Measurements from ENCODE around the gene CD300LD.
"Not testable (repeated sequence)": the region's sequence is repeated elsewhere in the genome, so short reads cannot be mapped to it uniquely, and the experiment has no call there.

Gene CD300LD

GRCh38 chr17:74569020-74570003, 22.8 kb downstream of the CD300LD start:
- DNase-seq, result peak; percentile 42

DNA sequence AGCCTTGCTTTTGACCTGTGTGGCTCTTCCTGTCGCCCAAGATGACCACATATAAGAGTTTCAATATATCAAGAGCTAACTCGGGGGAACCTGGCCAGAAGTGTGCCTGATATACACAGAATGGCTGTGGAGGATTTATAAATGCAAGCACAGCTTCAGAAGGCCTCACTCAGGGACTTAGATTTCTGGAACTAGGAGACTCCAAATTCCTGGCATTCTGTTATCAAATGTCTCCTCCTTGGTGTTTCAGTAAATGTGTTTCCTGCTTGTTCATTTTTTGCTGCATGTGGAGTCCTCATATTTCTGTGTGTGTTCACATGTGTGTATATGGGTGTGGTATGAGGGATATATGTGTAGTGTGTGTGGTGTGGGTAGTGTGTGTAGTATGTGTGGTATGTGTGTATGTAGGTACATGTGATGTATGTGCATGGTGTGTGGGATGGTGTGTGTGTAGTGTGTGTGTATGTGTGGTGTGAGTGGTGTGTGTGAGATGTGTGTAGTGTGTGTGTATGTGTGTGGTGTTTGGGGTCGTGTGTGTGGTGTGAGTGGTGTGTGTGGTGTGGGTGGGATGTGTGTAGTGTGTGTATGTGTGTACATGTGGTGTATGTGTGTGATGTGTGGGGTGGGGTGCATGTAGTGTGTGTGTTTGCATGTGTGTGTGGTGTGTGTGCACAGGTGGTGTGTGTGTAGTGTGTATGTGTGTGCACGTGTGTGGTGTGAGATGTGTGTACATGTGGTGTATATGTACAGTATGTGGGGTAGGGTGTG, 23.8 kb downstream of the CD300LD start:
- no peak for DNase-seq

GRCh38 chr17:74567397-74567796, 24.7 kb downstream of the CD300LD start, which contains the start of gene CD300H:
TSS of gene CD300H (minus strand) at chr17:74567509.
- DNase-seq, result no peak

GRCh38 chr17:74566132-74566753, 25.8 kb downstream of the CD300LD start:
- DNase-seq, result peak; percentile 42

DNA sequence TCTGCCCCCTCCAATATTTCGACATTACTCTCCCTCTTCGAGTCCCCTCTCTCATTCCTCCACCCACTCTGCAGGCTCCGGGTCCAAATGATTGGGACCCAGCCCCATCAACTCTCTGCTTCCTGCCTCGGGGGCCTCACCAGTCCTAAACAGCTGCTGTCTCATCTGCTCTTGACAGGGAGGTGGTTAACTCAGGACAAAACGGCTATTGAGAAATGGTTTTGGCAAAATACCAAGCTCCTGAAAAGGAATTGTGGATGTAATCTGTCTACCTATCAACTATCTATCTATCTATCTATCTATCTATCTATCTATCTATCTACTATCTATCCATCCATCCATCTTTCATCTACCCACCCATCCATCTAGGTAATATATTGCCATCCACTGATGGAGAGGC, 27.0 kb downstream of the CD300LD start:
- no peak for DNase-seq

DNA sequence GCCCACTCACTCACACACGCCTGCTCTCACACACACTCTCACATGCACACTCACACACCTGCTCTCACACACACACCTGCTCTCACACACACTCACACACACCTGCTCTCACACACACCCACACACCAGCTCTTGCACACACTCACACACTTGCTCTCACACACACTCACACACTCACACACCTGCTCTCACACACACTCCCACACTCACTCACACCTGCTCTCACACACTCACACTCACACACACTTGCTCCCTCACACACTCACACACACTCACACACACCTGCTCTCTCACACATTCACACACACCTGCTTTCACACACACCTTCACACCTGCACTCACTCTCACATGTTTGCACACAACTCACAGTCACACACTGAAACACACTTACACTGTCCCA, 28.7 kb downstream of the CD300LD start:
- DNase-seq, result no peak

DNA sequence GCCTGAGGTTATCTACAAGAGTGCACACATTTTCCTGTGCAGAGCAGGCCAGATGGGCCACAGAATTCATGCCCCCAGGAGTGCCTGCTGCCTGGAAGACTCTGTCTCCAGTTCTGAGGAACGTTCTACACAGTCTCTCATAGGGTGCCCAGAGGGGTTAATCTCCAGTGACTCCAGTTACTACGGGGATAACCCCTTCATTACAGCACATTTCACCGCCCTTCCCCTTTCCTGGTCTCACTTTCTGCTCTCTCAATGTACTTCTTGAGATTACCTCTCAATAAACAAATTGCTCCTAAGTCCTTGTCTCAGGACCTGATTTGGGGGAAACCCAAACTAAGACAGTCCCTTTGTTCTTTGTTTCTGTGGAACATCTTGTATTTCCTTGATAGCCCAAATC, 30.5 kb downstream of the CD300LD start:
- no peak for DNase-seq

- no peak for DNase-seq
These were observed 33.1 kb downstream of the CD300LD start for GRCh38 chr17:74558882-74559519.

GRCh38 chr17:74558402-74558801, 33.7 kb downstream of the CD300LD start:
- not testable (repeated sequence) for DNase-seq

DNA sequence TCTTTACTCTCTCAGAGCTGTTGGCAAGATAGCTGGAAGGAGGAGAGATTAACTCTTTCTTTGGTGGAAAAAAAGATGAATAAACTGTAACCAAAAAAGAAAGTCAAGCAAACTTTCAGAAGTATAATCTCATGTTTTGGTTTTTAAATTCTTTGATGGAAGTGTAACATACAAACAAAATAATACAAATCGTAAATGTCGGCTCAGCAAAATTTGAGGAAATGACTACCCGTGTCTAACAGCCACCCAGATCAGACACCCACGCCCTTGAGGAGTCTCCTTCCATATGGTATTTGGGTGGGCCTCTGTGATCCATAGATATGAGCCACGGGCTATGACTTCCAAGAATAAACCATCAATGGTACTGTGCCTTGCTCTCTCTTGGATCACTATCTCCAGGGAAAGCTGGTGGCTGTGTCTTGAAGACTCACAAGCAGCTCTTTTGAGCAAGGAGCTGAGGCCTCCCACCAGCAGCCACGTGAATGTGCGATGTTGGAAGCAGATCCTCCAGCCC, 36.6 kb downstream of the CD300LD start:
- no peak for DNase-seq

DNA sequence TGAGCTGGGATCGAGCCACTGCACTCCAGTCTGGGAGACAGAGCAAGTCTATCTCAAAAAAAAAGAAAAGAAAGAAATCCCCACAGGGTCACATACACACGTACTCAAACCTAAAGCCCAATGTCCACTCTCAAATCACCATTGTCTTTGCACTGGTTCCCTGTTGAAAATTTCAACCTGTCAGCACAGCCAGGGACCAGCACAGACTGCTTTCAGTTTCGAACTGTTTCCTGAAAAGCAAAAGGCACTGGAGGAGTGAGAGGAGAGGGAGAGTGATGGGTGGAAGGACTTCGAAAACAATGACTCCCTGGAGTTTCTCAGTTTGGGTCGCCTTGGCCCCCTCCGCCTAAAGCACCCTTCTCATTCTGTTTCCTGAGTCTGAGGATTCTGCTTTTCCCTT, 37.2 kb downstream of the CD300LD start:
- no peak for DNase-seq

DNA sequence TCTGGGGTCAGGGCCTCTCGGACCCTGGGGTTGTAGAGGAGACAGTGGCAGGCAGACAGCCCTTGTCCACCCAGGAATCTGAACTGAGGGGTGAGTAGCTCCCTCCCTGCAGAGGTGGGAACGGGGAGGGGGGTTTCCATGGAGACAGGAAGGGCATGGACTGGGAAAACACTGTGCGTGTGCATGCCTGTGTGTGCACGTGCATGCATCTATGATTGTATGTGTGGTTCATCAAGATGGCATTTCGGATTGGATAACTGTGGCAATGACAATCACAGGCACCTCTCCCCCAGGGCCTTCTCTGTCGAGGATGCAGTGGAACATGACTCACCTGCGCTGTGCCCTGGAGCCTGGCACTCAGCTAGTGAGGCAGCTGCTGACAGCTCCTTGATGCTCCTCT, 40.0 kb downstream of the CD300LD start:
- DNase-seq, result no peak

DNA sequence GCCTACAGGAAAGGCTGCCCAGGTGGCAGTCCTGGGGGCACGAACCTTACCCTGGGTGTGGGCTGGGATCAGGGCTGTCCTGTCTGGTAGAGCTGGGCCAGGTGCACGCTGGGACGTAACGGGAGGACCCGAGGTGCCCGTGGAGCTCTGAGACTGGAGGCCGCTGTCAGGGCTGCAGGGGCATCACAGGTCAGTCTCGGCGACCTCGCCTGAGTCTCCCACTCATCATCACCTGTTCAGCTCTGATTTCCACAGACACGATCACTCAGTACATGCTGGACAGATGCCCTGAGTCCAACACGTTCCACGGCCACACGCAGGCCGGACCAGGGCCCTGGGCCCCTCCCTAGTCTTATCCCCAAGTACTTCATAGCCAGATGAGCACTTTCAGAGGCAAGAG, 41.5 kb downstream of the CD300LD start:
- no peak for DNase-seq

DNA sequence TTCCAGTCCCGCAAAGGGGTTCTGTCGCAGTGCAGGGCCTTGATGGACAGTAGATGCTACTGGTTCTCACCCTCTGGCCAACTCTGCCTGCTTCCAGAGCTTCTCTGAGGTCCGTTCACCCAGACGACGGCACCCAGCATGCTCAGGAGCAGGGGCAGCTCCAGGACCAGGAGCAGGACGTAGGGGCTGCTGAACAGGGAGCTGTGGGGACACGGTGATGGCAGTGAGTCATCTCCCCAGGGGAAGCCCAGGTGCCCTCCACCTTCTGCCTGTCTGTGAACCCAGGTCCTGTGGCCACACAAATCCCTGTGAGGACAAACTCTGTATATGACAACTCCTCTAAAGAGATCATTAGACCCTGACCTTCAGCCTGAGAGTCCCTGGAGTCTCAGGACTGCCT, 42.7 kb downstream of the CD300LD start:
- no peak for DNase-seq

- peak; percentile 49 for DNase-seq
These were observed 44.3 kb downstream of the CD300LD start for GRCh38 chr17:74547736-74548135.

DNA sequence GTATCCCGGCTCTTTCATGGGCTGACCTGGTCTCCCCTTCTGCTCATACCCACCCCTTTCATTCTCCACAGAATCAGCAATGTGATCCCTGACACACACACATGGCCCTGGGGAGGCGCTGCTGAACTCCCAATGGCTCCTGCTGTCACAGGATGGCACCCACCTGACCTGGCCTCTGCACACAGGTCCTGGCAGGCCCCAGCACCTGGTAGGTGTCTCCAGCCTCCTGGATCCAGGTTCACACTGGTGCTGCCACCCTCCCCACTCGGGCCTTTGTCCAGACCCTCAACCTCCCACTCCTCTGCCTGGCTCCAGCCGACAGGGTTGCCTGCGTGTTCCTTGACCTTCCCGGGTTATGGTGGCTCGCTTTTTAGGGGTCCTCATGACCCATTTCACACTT, 44.8 kb downstream of the CD300LD start:
- no peak for DNase-seq

GRCh38 chr17:74546586-74546985, 45.5 kb downstream of the CD300LD start:
- no peak for DNase-seq

DNA sequence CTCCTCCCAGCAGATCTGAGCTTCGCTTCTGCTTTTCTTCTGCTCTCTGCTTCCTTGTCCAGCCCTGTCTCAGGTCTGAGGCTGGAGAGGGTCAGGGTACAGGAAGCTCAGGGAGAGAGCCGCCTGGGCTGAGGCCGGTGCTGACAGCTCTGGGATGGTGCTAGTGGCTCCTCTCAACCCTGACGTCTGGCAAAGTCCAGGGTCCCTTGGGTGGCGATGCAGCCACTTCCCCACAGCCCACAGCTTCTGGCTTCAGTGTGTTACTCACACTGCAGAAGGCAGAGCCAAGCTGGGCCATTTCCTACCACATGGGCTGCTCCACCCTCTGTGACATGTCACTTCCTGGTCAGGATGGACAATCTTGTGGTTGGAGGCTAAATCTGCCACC, 46.2 kb downstream of the CD300LD start, which contains the start of gene CD300C:
Gene CD300C, minus strand, starts transcription at position 273 of the 388 bp plus-strand sequence. CDS start 333 bp downstream, outside the sequence.
- peak; percentile 19 for DNase-seq

GRCh38 chr17:74544991-74545842, 46.9 kb downstream of the CD300LD start:
- DNase-seq, result no peak

DNA sequence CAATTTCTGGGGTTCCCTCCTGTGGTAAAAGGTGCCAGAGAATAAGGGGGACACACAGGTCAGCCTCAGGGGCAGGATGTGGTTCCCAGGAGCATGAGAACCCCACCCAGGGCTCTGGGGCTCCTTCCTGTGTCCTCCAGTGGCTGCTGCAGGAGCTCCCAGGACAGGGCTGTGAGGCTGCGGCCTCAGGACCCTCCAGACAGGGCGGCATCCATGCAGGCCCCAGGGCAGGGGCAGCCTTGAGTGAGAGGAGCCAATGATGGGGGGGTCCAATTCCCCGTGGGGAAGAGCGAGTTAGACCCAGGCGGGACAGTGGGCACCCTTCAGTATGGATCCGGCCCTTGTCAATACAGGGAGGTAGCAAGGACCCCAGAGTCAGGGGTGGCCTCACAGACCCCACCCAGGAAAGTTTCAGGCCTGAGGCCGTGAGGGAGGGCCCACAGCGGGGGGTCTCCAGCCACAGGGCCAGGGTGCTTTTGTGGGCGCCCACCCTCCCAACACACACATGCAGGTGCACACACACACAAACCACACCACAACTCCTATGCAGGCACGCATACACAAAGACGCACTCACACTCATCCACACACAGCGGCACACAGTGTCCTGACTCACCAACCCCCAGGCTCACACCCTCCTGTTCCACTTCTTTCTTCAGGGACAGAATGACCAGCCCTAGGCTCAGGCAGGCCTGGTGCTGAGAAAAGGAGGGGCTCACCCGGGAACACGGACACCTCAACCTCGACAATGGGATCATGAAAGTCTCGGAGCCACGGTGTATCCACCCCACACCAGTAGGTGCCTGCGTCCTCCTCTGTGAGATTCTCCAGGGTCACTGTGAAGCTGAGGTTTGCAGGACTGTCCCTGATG, 48.0 kb downstream of the CD300LD start:
- DNase-seq, result no peak

Data from activated CD4-positive, alpha-beta T cell treated with anti-CD3 and anti-CD28 coated beads, Interleukin-10, Interleukin-2, amounts not matched to agents 100 ng/mL and 50 ng/mL, durations not matched to agents 16 hours and 8 hours (primary cell).